Mucosa of rectum (tissue), 2 donors: ENCODE data around the gene VAPB.

Experiments used
- H3K27ac ChIP-seq, 2 donors: one replicate each; pipeline ENCODE4 v1.7.0; 2013; ENCODE audit warnings: inconsistent platforms in 2 of 2, low read depth in 2 of 2, low read length in 2 of 2
- H3K27me3 ChIP-seq, 2 donors: one replicate each; pipeline ENCODE4 v1.7.0; 2013; ENCODE audit warnings: low read length in 2 of 2; ENCODE audit not compliant: control insufficient read depth in 2 of 2, insufficient read depth in 2 of 2
- H3K36me3 ChIP-seq, 2 donors: one replicate each; pipeline ENCODE4 v1.7.0; 2013; ENCODE audit warnings: low read length in 2 of 2; ENCODE audit not compliant: control insufficient read depth in 2 of 2, insufficient read depth in 2 of 2
- H3K4me1 ChIP-seq, 2 donors: one replicate each; pipeline ENCODE4 v1.7.0; 2013; ENCODE audit warnings: low read length in 2 of 2, mild to moderate bottlenecking in 1 of 2; ENCODE audit not compliant: control insufficient read depth in 2 of 2, insufficient read depth in 2 of 2
- H3K4me3 ChIP-seq, 2 donors: one replicate each; pipeline ENCODE4 v1.7.0; 2013; ENCODE audit warnings: low read length in 2 of 2
- H3K9ac ChIP-seq, 2 donors: one replicate each; pipeline ENCODE4 v1.7.0; 2013; ENCODE audit warnings: low read length in 2 of 2, low read depth in 1 of 2, mild to moderate bottlenecking in 1 of 2
- H3K9me3 ChIP-seq, 2 donors: one replicate each; pipeline ENCODE4 v1.7.0; 2013; ENCODE audit warnings: low read length in 2 of 2; ENCODE audit not compliant: control insufficient read depth in 2 of 2
- donor health status: healthy.
- donor health status: Normal muscosa, but diverticular disease.

VAPB gene

GRCh38 chr20:58467572-58468527, 78.8 kb downstream of the VAPB start:
- Histone ChIP-seq H3K36me3 (no peaks in the 10 kb centered on the region), H3K9me3 (no peaks in the 10 kb centered on the region), H3K4me1 (no peaks in the 10 kb centered on the region), H3K27ac (no peak overlapping the region), H3K9ac (no peak overlapping the region), H3K27me3 (peaks cover 0 to 3% of the 10 kb centered on the region in 2 donors), H3K4me3 (no peak overlapping the region)

- no peak overlapping the region for H3K9ac ChIP-seq
- H3K4me1 ChIP-seq: no peaks in the 10 kb centered on the region
- peaks cover 0 to 3% of the 10 kb centered on the region in 2 donors for H3K27me3 ChIP-seq
- no peak overlapping the region for H3K27ac ChIP-seq
- no peaks in the 10 kb centered on the region for H3K36me3 ChIP-seq
- H3K4me3 ChIP-seq: no peak overlapping the region
- H3K9me3 ChIP-seq: no peaks in the 10 kb centered on the region
These were observed 80.6 kb downstream of the VAPB start for GRCh38 chr20:58469616-58470015.

GRCh38 chr20:58470336-58471192, 81.5 kb downstream of the VAPB start:
- no peak overlapping the region for H3K27ac ChIP-seq
- no peaks in the 10 kb centered on the region for H3K9me3 ChIP-seq

DNA sequence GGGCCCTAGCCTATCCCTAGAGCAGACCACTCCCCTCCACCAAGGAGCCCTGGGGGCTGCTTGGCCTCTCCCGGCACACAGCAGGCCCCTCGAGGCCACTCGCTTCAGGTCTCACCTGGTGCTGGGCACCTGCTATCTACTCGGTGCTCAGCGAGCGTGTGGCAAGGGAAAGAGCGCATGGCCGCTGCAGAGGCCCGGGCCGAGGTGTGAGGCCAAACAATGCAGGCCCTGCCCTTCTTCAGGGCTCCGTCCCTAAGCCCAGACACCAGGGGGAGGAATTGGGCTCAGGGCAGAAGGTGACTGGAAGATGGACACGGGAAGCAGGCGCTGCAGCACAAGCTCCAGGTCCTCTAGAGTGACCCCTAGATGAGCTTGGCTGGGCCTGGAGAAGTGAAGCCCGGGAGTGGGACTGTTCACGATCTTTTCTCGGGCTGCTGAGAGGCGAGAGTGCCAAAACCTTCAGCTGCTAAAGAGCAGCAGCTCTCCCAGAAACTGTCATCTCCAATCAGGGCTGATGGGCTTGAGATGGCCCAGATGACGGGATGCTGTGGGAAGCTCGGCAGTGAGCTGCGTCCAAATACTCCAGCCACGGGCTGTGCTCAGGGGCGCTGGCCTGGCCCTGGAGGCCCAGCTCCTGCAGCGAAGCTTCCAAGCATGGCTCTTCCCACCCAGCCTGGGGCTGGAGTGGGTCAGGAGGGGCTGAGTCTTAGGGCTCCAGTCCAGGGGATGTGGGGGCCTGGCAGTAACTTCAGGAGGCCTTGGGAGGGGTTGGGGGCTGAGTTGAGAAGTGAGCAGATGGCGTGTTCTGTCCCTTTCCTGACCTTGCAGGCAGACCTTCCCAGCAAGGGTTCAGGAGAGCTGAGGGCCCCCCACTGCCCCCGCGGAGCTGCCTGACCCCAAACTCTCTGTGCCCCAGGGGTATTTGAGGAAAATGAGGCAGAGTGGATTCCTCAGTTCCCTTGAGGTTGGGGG, 82.5 kb downstream of the VAPB start:
- no peaks in the 10 kb centered on the region for H3K36me3 ChIP-seq
- no peak overlapping the region for H3K9ac ChIP-seq
- H3K27me3 ChIP-seq: no peaks in the 10 kb centered on the region
- no peaks in the 10 kb centered on the region for H3K9me3 ChIP-seq
- no peak overlapping the region for H3K4me3 ChIP-seq
- H3K27ac ChIP-seq: no peak overlapping the region
- no peaks in the 10 kb centered on the region for H3K4me1 ChIP-seq

More at GRCh38 chr20:58470336-58471192, 81.5 kb downstream of the VAPB start:
- H3K4me1 ChIP-seq: no peaks in the 10 kb centered on the region
- no peak overlapping the region for H3K4me3 ChIP-seq
- H3K27me3 ChIP-seq: no peaks in the 10 kb centered on the region
- no peaks in the 10 kb centered on the region for H3K36me3 ChIP-seq
- no peak overlapping the region for H3K9ac ChIP-seq

DNA sequence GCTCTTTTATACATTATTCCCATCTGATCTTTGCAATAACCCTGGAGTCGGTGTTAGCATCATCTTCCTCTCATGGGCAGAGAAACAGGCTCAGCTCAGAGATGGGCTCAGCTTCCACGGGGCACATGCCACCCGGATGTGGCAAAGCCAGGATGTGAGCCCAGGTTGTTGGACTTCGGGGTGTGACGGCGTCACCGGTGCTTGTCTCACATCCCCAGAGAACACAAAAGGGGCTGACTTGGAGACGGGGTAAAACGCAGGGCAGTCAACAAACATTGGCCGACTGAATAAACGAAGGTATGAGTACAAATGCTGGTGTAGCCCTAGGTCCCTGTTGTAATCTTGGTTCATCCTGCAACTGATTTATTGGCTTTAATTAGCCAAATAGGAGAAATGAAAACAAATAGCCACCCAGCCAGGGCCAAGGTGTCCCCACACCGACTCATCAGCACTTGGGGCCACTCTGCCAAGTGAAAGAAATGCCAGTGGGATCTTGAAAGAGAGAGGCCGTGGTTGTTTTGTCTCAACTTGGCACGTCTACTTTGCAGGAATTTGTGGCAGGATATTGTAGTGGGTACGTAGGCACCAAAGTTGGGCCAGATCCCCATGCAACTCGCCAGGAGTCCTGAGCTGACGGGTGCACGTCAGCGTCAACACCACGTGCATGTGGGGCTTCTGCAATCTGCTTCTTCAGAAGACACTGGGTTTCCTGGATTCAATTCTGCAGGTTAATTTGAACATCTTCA, 83.4 kb downstream of the VAPB start:
- H3K36me3 ChIP-seq: no peaks in the 10 kb centered on the region
- no peak overlapping the region for H3K9ac ChIP-seq
- no peak overlapping the region for H3K27ac ChIP-seq
- no peaks in the 10 kb centered on the region for H3K27me3 ChIP-seq
- H3K4me1 ChIP-seq: no peaks in the 10 kb centered on the region
- no peaks in the 10 kb centered on the region for H3K9me3 ChIP-seq
- no peak overlapping the region for H3K4me3 ChIP-seq

DNA sequence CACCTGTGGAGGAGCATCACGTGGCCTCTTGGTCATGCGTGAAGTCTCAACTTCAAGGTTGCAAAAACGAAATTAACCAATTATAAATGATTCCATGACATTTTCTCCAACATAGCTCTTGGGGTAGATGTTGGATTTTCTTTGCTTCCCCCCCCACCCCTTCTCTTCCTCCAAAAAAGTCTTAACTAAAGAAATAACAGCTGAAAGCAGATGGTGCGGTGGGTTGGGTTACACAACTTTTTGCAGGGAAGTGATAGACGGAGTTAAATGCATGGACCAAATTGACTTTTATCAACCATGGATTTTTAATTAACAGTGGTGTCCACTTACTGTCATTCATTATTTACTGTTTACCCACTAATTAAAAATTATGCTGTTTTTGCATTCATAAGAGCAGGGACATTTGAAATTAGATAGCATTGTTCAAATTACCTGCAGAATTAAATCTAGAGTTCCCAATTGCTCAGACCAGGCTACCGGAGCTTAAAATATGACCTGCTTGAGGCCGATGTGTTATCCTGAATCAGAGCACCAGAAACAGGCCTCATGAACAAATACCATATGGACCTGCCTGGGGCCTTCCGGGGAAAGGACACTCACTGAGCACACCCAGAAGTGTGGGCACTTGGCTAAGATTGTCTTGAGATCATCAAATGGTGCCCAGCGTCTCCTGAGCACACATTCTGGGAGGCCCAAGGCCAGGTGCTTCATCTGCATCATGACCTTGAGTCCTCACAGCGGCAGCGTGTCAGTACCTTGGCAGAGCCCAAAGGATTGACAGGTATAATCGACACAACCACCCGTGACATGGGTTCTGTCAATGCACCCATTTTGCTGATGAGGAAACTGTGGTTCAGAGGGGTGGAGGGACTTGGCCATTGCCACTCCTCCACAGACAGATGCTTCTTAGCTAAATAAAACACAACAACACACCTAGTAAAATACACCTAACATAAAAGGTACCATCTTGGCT, 84.7 kb downstream of the VAPB start:
- Histone ChIP-seq H3K27me3 (no peaks in the 10 kb centered on the region), H3K4me3 (no peak overlapping the region), H3K36me3 (no peaks in the 10 kb centered on the region), H3K4me1 (no peaks in the 10 kb centered on the region), H3K27ac (no peak overlapping the region), H3K9ac (no peak overlapping the region), H3K9me3 (peaks cover 0 to 4% of the 10 kb centered on the region in 2 donors)

DNA sequence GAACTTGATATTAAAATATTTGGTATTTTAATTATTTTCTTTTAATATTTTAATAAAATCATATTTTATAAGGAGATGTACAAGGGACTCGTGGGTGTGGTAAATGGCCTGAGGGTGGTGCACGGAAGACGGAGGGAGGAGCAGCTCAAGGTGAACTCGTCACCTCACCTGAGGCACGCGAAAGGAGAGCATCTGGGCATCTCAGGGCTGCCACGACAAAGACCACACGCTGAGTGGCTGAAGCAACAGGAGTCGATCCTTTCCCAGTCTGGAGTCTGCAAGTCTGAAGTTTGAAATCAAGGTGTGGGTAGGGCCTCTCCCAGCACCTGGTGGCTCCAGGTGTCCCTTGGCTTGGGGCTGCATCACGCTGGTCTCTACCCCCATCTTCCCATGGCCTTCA, 86.4 kb downstream of the VAPB start:
- Histone ChIP-seq H3K4me1 (no peaks in the 10 kb centered on the region), H3K4me3 (no peak overlapping the region), H3K27ac (no peak overlapping the region), H3K36me3 (no peaks in the 10 kb centered on the region), H3K9me3 (peaks cover 0 to 4% of the 10 kb centered on the region in 2 donors), H3K9ac (no peak overlapping the region), H3K27me3 (no peaks in the 10 kb centered on the region)

GRCh38 chr20:58478141-58478805, 89.2 kb downstream of the VAPB start:
- no peak overlapping the region for H3K4me3 ChIP-seq
- H3K9ac ChIP-seq: no peak overlapping the region
- no peak overlapping the region for H3K27ac ChIP-seq
- H3K36me3 ChIP-seq: no peaks in the 10 kb centered on the region
- no peaks in the 10 kb centered on the region for H3K27me3 ChIP-seq
- peaks cover 0 to 4% of the 10 kb centered on the region in 2 donors for H3K9me3 ChIP-seq
- H3K4me1 ChIP-seq: peaks cover 7 to 11% of the 10 kb centered on the region in 2 donors
